HG03135 (cell line): Measurements from ENCODE around the gene KCNA5.

ENCODE experiments used
- ATAC-seq: cut with Tn5 transposase; IDR thresholded peaks from one replicate; pipeline ENCODE4 v1.9.1; 2021; ENCODE audit warnings: mild to moderate bottlenecking, moderate library complexity; ENCODE audit not compliant: unreplicated experiment

Gene KCNA5

GRCh38 chr12:5027046-5027821 is 16.4 kb upstream of the KCNA5 start:
- no peak for ATAC-seq

DNA sequence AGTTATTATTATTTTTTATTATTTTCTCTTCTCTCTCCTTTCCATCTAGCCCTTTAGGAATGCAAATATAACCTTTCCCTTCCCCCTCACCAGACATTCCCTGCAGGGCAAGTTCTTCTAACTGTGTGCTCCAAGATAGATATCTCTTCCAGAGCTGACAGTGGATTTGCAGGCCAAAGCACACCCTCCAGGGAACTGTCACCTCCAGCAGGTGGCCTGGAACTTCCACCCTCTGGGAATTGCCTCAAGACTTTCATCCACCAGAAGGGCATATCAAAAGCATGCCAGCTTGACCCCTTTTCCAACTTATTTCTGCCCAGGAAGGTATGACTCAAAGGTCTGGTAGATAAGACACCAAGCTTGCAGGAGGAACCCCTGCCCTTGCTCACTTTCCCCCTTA is 13.6 kb upstream of the KCNA5 start:
- ATAC-seq: no peak

DNA sequence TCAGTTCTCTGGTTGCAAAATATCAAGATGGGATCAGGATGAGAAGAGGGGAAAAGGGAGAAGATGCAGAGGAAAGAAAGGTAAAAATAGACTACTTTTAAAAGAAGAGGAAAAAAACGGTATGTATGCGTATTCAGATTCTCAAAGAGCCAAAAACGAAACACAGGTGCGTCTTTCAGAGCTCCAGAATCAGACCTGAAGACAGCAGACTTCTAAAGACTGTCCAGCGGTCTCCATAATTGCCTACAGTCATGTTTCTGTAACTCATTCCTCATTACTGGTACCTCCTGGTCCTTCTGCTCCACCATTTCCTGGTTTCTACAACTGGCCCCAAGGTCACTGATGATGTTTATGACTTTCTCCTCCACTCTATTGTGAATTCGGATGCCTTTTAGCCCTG is 12.4 kb upstream of the KCNA5 start:
- no peak for ATAC-seq

DNA sequence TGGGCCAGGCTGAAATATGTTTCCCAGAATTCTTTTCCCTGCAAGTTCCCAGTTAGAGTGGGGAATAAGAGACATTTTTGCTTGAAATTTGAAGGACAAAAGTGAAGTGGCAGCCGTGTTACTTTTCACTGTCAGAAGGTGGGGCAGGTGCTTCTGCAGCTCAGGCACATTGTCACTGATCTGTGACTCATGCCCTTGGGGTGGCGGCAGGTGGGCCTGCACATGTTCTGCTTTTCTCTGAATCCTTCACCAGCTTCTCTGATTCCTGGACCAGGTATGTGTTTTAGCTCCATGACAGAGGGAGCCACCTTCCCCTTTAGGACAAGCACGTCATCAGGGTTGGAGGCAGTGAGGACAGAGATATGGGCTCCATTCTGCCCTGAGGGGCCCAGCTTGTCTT is 11.7 kb upstream of the KCNA5 start:
- ATAC-seq: no peak

DNA sequence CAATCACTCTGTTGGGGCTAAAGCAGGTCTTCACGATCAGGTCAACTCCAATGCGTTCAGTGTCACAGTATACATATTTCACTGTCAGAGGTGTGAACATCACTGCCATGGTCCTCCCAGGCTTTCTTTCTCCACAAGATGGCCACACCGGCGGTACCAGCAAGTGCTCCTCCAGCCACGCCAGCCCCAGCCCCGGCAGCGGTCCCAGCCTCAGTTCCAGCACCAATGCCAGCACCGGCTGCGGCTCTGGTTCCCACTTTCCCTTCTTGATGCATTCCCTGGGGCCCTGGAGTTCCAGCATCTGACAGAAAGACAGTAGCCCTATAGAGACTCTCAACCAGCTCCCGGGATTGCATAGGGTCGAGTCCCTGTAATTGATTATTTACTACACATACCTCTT is 10.9 kb upstream of the KCNA5 start:
- no peak for ATAC-seq

- no peak for ATAC-seq
These were observed 9.8 kb upstream of the KCNA5 start for GRCh38 chr12:5033883-5034282.

DNA sequence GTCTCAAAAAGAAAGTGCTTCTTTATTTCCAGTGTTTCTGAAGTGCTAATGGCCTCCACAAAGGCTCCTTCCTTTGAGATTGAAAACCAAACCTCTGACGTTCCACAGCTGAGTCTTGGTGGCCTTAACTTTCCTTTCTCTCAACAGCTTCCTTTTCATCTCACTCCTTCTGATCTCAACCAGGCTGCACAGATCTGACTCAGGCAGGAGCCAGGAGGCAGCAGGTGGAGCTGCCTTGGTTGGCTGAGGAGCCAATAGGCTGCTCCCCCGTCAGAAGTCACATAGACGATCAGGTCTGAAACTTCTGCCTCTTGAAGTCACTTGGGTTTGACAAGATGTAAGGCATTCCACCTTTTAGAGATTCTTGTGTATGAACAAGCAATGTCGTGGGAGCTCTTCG is 9.1 kb upstream of the KCNA5 start:
- ATAC-seq: no peak

- no peak for ATAC-seq
These were observed 8.1 kb upstream of the KCNA5 start for GRCh38 chr12:5035618-5036017.

- ATAC-seq: no peak
These were observed 7.6 kb upstream of the KCNA5 start for GRCh38 chr12:5036031-5036430.

GRCh38 chr12:5037795-5038357 is 5.8 kb upstream of the KCNA5 start:
- ATAC-seq: no peak

GRCh38 chr12:5038781-5039311 is 4.8 kb upstream of the KCNA5 start:
- no peak for ATAC-seq

DNA sequence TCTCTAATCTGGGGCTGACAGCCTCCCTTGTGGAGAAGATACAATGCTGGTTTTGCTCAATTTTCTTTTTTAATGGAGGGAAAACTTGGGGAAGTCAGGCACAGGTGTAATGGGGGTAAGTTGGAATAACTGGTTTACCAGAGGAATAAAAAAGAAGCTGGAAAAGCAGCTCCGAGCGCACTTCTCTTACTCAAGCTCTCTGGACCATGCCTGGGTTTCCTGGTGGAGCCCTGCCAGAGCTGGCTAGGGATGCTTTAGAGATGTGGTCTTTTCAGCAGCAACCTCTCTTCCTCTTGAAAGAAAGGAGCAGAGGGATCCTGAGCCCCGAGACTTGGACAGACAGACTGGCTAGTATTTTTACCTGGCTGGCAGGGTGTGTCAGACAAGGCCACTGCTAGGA is 3.9 kb upstream of the KCNA5 start:
- ATAC-seq: no peak

DNA sequence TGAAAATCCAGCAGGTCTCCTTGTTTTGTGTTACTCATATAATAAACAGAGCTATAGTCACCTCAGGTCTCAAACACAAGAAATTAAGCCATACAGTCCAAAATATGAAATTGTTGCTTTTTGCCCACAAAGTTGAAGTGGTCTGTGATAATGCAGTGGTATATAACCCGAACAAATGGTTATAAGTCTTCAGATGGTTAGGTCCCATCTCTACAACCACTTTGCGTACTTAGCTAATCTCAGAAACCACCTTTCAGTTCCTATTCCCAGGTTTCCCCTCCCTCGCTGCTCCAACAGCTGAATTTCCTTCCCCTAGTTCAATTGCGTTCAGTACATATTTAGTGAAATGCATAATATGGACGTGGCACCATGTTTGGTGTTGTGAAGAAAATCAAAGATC is 3.3 kb upstream of the KCNA5 start:
- ATAC-seq: no peak

DNA sequence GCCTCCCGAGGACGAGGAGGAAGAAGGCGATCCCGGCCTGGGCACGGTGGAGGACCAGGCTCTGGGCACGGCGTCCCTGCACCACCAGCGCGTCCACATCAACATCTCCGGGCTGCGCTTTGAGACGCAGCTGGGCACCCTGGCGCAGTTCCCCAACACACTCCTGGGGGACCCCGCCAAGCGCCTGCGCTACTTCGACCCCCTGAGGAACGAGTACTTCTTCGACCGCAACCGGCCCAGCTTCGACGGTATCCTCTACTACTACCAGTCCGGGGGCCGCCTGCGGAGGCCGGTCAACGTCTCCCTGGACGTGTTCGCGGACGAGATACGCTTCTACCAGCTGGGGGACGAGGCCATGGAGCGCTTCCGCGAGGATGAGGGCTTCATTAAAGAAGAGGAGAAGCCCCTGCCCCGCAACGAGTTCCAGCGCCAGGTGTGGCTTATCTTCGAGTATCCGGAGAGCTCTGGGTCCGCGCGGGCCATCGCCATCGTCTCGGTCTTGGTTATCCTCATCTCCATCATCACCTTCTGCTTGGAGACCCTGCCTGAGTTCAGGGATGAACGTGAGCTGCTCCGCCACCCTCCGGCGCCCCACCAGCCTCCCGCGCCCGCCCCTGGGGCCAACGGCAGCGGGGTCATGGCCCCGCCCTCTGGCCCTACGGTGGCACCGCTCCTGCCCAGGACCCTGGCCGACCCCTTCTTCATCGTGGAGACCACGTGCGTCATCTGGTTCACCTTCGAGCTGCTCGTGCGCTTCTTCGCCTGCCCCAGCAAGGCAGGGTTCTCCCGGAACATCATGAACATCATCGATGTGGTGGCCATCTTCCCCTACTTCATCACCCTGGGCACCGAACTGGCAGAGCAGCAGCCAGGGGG is 979 bp downstream of the KCNA5 start:
- ATAC-seq: no peak

DNA sequence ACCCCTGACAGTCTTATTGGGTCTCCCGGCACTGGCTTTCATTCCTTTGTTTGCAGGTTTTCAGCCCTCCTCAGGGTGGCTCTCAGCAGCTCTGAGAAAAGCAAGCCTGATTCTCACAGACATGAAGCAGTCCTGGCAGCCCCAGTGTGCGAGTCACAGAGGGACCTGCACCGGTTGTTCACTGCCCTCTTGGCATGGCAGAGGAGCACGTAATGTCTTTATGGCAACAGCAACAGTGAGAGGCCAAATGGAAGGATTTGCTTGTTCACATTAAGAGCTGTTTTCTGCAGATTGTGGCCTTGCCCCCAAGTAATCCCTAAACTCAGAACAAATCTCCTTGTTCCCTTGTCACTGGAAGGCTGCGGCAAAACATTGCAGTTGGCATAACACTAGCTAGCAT is 3.4 kb downstream of the KCNA5 start:
- ATAC-seq: no peak

- ATAC-seq: no peak
These were observed 4.0 kb downstream of the KCNA5 start for GRCh38 chr12:5047729-5048128.

DNA sequence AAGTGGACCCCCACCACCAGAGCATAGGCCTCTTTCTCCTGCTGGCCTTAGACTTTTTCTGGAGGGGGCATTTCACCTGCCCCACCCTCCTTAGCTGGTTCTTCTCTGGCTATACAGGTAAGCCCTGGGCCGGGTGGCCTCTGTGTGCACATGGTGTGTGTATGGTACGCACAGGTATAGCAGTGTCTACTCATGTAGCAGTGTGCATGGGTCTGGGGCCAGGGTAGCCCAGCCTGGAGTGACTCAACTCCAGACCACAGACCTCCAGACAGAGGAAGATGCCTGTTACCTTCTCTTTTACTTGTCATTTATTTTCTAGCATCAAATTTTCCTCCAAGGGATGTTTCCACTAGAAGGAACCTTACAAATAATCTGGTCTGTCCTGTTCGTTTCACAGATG is 6.9 kb downstream of the KCNA5 start:
- ATAC-seq: no peak

DNA sequence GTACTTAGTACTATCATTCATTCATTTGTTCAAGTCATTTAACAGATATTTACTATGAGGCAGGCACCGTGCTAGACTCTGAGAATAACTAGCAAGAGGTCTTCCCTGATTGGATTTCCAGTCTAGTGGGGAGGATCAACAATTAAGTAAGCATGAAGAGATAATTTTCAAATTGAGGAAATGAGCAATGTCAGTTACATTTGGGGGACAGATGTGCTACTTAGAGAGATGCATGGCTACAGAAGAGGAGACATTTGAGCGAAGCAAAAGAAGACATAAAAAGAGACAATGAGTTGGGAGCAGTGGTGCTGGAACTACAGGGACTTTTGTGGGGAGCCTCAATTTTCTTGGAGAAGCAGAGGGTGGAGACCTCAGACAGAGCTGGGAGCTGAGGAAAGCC is 7.7 kb downstream of the KCNA5 start:
- ATAC-seq: no peak

- ATAC-seq: no peak
These were observed 8.2 kb downstream of the KCNA5 start for GRCh38 chr12:5051913-5052312.

DNA sequence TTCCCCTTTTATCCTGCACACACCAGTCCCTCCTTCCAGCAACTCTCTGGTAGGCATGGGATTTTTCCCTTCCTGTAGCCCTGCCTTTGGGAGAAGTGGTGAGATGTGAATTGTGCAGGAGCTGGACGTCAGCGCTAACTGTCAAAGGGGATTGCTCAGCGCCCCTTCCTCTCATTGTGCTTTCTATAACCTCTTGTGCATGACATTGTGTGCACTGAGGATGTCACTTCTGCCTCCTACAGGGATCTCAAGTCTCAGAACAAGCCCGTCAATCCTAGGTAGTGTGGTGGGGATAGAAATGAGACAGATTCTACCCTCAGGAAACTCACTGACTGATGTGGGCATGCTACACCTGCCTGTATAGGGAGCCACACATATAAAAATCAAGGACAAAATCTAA is 8.7 kb downstream of the KCNA5 start:
- ATAC-seq: no peak

GRCh38 chr12:5059358-5059757 is 15.7 kb downstream of the KCNA5 start:
- ATAC-seq: no peak

- ATAC-seq: no peak
These were observed 17.3 kb downstream of the KCNA5 start for GRCh38 chr12:5060958-5061357.
